NCI-H226 (cell line): ENCODE results near the gene DENND10.
A peak's percentile ranks its signal among the peaks of the same experiment; 100 is the strongest.
"Not testable (repeated sequence)": the region's sequence is repeated elsewhere in the genome, so short reads cannot be mapped to it uniquely, and the experiment has no call there.

Experiments
- DNase-seq: peaks from one replicate; pipeline ENCODE4 v3.0.0-alpha.2; 2015

Gene DENND10

GRCh38 chr10:119133949-119134348, 30.0 kb downstream of the DENND10 start:
- DNase-seq: no peak

- no peak for DNase-seq
Measured at GRCh38 chr10:119135513-119135881, 31.6 kb downstream of the DENND10 start.

GRCh38 chr10:119136084-119136483, 32.2 kb downstream of the DENND10 start:
- DNase-seq: no peak

- DNase-seq: not testable (repeated sequence)
Measured at GRCh38 chr10:119137878-119138277, 34.0 kb downstream of the DENND10 start.

GRCh38 chr10:119138346-119139306, 34.7 kb downstream of the DENND10 start:
- DNase-seq: no peak

- no peak for DNase-seq
Measured at GRCh38 chr10:119139464-119140067, 35.7 kb downstream of the DENND10 start.

- DNase-seq: no peak
Measured at GRCh38 chr10:119140603-119141245, 36.8 kb downstream of the DENND10 start.

- no peak for DNase-seq
Measured at GRCh38 chr10:119143657-119144056, 39.7 kb downstream of the DENND10 start.

GRCh38 chr10:119149157-119149556, 45.2 kb downstream of the DENND10 start:
- no peak for DNase-seq

GRCh38 chr10:119149729-119150128, 45.8 kb downstream of the DENND10 start:
- no peak for DNase-seq

- not testable (repeated sequence) for DNase-seq
Measured at GRCh38 chr10:119151601-119152000, 47.7 kb downstream of the DENND10 start.

GRCh38 chr10:119153041-119153440, 49.1 kb downstream of the DENND10 start:
- DNase-seq: no peak

- no peak for DNase-seq
Measured at GRCh38 chr10:119153661-119154060, 49.7 kb downstream of the DENND10 start.

- no peak for DNase-seq
Measured at GRCh38 chr10:119159332-119159731, 55.4 kb downstream of the DENND10 start.

GRCh38 chr10:119161680-119162451, 58.0 kb downstream of the DENND10 start:
- DNase-seq: peak; percentile 65

- no peak for DNase-seq
Measured at GRCh38 chr10:119162452-119163092, 58.7 kb downstream of the DENND10 start.

GRCh38 chr10:119165171-119166117, 61.5 kb downstream of the DENND10 start, which contains the start of gene SFXN4:
SFXN4 (minus strand) TSS chr10:119165714; CDS start chr10:119165647, 67 bp downstream.
- DNase-seq: peak; percentile 16

GRCh38 chr10:119166118-119166500, 62.2 kb downstream of the DENND10 start:
- no peak for DNase-seq

GRCh38 chr10:119166564-119166963, 62.7 kb downstream of the DENND10 start:
- no peak for DNase-seq

GRCh38 chr10:119167041-119167440, 63.1 kb downstream of the DENND10 start:
- DNase-seq: no peak

GRCh38 chr10:119174109-119174508, 70.2 kb downstream of the DENND10 start:
- no peak for DNase-seq
